ENCODE measurements around the gene POLE. TPM values are rescaled to one million over a fixed set of nuclear protein-coding genes. Genes with fewer than 3 reads are reported as not detected.

POLE gene
- total RNA-seq, 4 donors from 2014 or later: 25.8 to 66.0 (median 36.9) TPM

- no peak overlapping the region for H3K4me3 ChIP-seq (ENCODE audit: low read depth, poor library complexity, severe bottlenecking)
- intact Hi-C loops (cut with DNase I; ENCODE audit: low total_unique reads): no loop called here
- no peak for TF ChIP-seq CTCF (IDR thresholded peaks at IDR 0.05)
- TF ChIP-seq POLR2A (IDR thresholded peaks at IDR 0.05): no peak
- 81% methylated on average over 22 to 24 of the region's 24 CpGs for WGBS, 2 donors
- no peak for DNase-seq (ENCODE audit: low spot score in 2 of 2)
Observed at GRCh38 chr12:132585177-132585576, 102.0 kb downstream of the POLE start.

- no peak overlapping the region for H3K4me3 ChIP-seq (ENCODE audit: low read depth, poor library complexity, severe bottlenecking)
- WGBS, 2 donors: 89 to 93% methylated on average over 14 of the region's 14 CpGs
- intact Hi-C loops (cut with DNase I; ENCODE audit: low total_unique reads): no loop called here
- no peak for TF ChIP-seq CTCF (IDR thresholded peaks at IDR 0.05)
- no peak for TF ChIP-seq POLR2A (IDR thresholded peaks at IDR 0.05)
- DNase-seq (ENCODE audit: low spot score in 2 of 2): no peak
Observed at GRCh38 chr12:132584429-132584828, 102.7 kb downstream of the POLE start.

- H3K4me3 ChIP-seq (ENCODE audit: low read depth, poor library complexity, severe bottlenecking): no peak overlapping the region
- no peak for DNase-seq (ENCODE audit: low spot score in 2 of 2)
- intact Hi-C loops (cut with DNase I; ENCODE audit: low total_unique reads): no loop called here
- TF ChIP-seq POLR2A (IDR thresholded peaks at IDR 0.05) (no peak), CTCF (IDR thresholded peaks at IDR 0.05) (no peak)
- WGBS, 2 donors: 76 to 85% methylated on average over 25 to 29 of the region's 29 CpGs
Observed at GRCh38 chr12:132583736-132584135, 103.4 kb downstream of the POLE start.

- DNase-seq (ENCODE audit: low spot score in 2 of 2): no peak
- intact Hi-C loops (cut with DNase I; ENCODE audit: low total_unique reads): no loop called here
- no peak for TF ChIP-seq POLR2A (IDR thresholded peaks at IDR 0.05)
- no peak for TF ChIP-seq CTCF (IDR thresholded peaks at IDR 0.05)
- no peak overlapping the region for H3K4me3 ChIP-seq (ENCODE audit: low read depth, poor library complexity, severe bottlenecking)
- 93 to 94% methylated on average over 3 to 28 of the region's 50 CpGs for WGBS, 2 donors
Observed at GRCh38 chr12:132583411-132583710, 103.8 kb downstream of the POLE start.

GRCh38 chr12:132582582-132583410, 104.3 kb downstream of the POLE start:
- TF ChIP-seq CTCF (IDR thresholded peaks at IDR 0.05): no peak
- no peak for TF ChIP-seq POLR2A (IDR thresholded peaks at IDR 0.05)
- WGBS, 2 donors: 93 to 94% methylated on average over 74 to 76 of the region's 89 CpGs
- intact Hi-C loops (cut with DNase I; ENCODE audit: low total_unique reads): no loop called here
- DNase-seq (ENCODE audit: low spot score in 2 of 2): no peak
- no peak overlapping the region for H3K4me3 ChIP-seq (ENCODE audit: low read depth, poor library complexity, severe bottlenecking)

GRCh38 chr12:132582058-132582420, 105.1 kb downstream of the POLE start:
- no peak overlapping the region for H3K4me3 ChIP-seq (ENCODE audit: low read depth, poor library complexity, severe bottlenecking)
- TF ChIP-seq CTCF (IDR thresholded peaks at IDR 0.05) (no peak), POLR2A (IDR thresholded peaks at IDR 0.05) (no peak)
- 79 to 81% methylated on average over 24 of the region's 24 CpGs for WGBS, 2 donors
- intact Hi-C loops (cut with DNase I; ENCODE audit: low total_unique reads): no loop called here
- no peak for DNase-seq (ENCODE audit: low spot score in 2 of 2)

Data from lower leg skin (tissue), 4 donors.